GM12865 (cell line): ENCODE measurements around the gene ZMYND12.
"Not testable (repeated sequence)": the region's sequence is repeated elsewhere in the genome, so short reads cannot be mapped to it uniquely, and the experiment has no call there.

Experiments used
- DNase-seq: peaks from one replicate; pipeline ENCODE4 v3.0.0; 2010; ENCODE audit warnings: low read depth
- H3K4me3 ChIP-seq: 2 replicates; pipeline ENCODE4 v1.5.1; 2011; ENCODE audit warnings: mild to moderate bottlenecking, low read depth, low read length, control low read depth
- TF ChIP-seq, protein P1 (sequence below): IDR thresholded peaks from 2 replicates; pipeline ENCODE4 v1.5.1; 2011; ENCODE audit warnings: low read length, control low read depth, low read depth, inconsistent platforms; ENCODE audit not compliant: insufficient read depth; ENCODE audit errors: missing control alignments

The ZMYND12 gene, protein sequence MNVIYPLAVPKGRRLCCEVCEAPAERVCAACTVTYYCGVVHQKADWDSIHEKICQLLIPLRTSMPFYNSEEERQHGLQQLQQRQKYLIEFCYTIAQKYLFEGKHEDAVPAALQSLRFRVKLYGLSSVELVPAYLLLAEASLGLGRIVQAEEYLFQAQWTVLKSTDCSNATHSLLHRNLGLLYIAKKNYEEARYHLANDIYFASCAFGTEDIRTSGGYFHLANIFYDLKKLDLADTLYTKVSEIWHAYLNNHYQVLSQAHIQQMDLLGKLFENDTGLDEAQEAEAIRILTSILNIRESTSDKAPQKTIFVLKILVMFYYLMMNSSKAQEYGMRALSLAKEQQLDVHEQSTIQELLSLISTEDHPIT

DNA sequence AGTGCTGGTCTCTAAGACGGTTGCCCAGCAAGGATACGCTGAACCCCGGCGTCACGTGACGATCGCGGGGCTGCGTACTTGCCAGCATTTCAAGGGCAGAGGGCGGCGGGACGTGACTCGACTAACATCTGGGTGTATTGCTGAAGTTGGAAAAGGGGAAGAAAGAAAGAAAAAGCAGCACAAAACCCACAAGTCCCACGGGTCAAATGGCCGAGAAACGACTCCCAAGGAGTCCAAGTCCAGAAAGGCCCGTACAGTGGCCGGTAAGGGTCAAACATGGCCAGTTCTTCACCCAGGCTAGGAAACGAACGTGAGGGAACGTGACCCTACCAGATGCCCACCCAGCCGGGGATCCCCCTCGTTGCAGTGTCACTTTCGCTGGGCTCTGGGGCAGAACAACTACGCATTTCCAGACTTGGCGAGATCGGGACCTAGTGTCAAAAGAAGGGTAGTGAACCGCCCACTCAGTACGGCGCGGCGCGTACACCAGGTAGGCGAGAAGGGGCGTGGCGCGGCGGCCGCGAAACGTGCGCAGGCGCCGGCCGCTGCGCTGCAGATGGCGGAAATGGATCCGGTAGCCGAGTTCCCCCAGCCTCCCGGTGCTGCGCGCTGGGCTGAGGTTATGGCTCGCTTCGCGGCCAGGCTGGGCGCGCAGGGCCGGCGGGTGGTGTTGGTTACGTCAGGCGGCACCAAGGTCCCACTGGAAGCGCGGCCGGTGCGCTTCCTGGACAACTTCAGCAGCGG, at the start of gene ZMYND12, which contains the start of gene PPCS:
Gene ZMYND12, minus strand, starts transcription at position 13 of the 744 bp plus-strand sequence. CDS start 25 bp downstream, outside the sequence.
Gene PPCS, plus strand, starts transcription at position 534 of the 744 bp plus-strand sequence. Its CDS starts 23 bp downstream, at position 557.
- peak; percentile 95 for DNase-seq
- peak within 1 kb of the TSS; percentile 78 for H3K4me3 ChIP-seq

DNA sequence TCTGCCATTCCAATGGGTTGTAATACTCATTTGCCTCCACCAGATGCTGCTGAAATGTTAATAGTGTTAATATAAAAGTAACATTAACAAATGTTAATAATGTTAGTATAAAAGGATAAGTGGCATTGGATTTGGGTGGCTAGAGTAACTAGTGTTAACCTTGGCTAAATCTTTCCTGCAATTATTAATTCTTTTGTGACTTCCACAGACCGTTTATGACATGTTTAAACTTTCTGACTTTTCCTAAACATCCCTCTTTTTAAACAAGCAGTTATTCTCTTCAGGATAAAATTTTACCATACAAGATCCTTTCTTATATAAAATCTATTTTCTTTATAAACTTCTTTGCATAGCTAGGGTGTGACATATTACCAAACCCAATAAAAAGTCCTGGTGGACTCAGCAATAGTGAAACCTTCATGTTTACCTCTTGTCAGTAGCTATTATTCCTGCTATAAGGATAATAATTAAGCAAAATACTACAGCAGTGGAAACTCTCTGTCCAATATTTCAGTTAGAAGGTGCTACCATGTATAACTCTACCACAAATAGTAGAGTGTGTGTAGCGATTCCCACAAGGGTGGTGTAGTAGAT, 48.8 kb upstream of the ZMYND12 start:
- TF ChIP-seq, protein P1, sequence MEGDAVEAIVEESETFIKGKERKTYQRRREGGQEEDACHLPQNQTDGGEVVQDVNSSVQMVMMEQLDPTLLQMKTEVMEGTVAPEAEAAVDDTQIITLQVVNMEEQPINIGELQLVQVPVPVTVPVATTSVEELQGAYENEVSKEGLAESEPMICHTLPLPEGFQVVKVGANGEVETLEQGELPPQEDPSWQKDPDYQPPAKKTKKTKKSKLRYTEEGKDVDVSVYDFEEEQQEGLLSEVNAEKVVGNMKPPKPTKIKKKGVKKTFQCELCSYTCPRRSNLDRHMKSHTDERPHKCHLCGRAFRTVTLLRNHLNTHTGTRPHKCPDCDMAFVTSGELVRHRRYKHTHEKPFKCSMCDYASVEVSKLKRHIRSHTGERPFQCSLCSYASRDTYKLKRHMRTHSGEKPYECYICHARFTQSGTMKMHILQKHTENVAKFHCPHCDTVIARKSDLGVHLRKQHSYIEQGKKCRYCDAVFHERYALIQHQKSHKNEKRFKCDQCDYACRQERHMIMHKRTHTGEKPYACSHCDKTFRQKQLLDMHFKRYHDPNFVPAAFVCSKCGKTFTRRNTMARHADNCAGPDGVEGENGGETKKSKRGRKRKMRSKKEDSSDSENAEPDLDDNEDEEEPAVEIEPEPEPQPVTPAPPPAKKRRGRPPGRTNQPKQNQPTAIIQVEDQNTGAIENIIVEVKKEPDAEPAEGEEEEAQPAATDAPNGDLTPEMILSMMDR, result no peak
- DNase-seq, result no peak

More for the DNA sequence above, at the start of gene ZMYND12, which contains the start of gene PPCS:
- TF ChIP-seq, protein P1, result no peak

DNA sequence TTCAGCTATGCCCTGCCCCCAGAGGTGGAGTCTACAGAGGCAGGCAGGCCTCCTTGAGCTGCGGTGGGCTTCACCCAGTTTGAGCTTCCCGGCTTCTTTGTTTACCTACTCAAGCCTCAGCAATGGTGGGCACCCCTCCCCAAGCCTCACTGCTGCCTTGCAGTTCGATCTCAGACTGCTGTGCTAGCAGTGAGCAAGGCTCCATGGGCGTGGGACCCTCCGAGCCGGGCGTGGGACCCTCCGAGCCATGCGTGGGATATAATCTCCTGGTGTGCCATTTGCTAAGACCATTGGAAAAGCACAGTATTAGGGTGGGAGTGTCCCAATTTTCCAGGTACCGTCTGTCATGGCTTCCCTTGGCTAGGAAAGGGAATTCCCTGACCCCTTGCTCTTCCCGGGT, 46.2 kb upstream of the ZMYND12 start:
- not testable (repeated sequence) for H3K4me3 ChIP-seq, DNase-seq

More for the DNA sequence above, 48.8 kb upstream of the ZMYND12 start:
- H3K4me3 ChIP-seq, result no peak overlapping the region

DNA sequence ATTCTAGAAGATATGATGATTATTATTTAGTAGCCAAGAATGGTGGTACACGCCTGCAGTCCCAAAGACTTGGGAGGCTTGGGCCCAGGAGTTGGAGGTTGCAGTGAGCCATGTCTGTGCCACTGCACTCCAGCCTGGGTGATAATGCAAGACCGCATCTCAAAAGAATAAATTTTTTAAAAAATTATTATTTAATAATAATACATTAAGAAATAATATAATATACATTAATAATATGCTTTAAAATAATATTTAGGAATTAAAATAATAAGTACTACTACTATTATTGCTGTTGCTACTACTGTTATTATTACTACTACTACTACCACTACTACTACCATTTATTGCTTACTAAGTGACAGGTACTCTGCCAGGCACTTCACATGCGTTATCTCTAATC, 34.4 kb upstream of the ZMYND12 start:
- no peak overlapping the region for H3K4me3 ChIP-seq
- no peak for DNase-seq
- TF ChIP-seq, protein P1, result no peak

DNA sequence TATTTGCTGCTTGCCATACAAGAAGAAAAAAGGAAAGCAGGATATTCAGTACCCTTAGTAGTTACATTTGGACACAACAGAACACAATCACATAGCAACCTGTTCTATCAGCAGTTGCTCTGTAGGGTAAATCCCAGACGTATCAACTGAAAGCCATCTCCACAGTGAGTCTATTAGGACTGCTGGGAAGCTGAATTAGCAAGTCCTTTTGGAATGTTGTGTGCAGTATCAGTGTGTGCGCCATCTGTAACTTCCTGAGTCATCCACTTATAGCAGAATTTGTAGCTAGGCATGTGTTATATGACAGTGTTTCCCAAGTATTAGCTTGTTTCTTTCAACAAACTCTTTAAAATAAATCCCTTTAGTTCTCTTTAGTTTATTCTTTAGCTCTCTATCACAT, 28.6 kb upstream of the ZMYND12 start:
- DNase-seq, result no peak
- H3K4me3 ChIP-seq, result no peak overlapping the region
- TF ChIP-seq, protein P1, result no peak

DNA sequence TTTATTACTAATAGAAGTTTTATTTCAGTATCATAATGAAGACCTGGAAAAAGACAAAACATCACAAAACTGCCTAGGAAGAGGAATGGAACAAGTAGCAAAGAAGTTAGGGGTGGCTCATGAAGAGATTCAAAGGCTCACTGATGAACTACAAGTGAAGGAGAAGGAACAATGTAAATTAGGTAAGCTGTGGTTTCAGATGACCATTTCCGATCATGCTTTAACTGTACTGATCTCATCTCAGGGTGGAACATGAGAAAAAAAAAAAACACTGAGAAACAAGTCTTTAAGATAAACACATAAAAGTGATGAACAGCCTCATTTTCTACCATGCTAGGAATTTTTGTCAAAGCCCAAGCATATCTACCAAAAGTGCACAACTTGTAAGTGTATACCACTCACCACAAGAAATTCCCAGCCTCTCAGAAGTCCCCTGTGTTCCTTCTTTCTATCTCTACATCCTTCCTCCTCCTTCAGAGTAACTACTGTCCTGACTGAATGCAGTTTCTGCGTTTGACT, 26.9 kb upstream of the ZMYND12 start:
- H3K4me3 ChIP-seq, result no peak overlapping the region
- DNase-seq, result peak; percentile 30
- TF ChIP-seq, protein P1, result no peak

DNA sequence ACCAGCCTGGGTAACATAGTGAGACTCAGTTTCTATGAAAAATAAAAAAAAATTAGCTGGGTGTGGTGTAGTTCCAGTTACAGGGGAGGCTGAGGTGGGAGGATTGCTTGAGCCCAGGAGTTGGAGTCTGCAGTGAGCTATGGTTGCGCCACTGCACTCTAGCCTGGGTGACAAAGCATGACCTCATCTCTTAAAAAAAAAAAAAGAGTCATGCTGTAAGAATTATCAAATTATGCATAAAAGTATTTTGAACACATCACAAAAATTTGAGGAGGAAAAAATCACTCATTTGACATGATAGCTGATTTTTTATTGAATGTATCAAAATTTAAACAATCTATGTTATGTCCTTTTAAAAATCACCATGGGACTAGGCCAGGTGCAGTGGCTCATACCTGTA, 25.1 kb upstream of the ZMYND12 start:
- no peak overlapping the region for H3K4me3 ChIP-seq
- TF ChIP-seq, protein P1, result no peak
- DNase-seq, result no peak
